GM13977 (cell line): Measurements from ENCODE around the gene UCKL1.
"Not testable (repeated sequence)": the region's sequence is repeated elsewhere in the genome, so short reads cannot be mapped to it uniquely, and the experiment has no call there.

Source experiments
- DNase-seq: peaks from one replicate; pipeline ENCODE4 v3.0.0; 2012; ENCODE audit warnings: low spot score
- CTCF ChIP-seq: IDR thresholded peaks from 2 replicates; pipeline ENCODE4 v1.5.1; 2012; ENCODE audit warnings: mild to moderate bottlenecking, control low read depth; ENCODE audit not compliant: insufficient read depth; ENCODE audit errors: extremely low read depth, missing control alignments
- in situ Hi-C: fragments of 300-500 bp; cut with MboI; formaldehyde crosslinking; loops from one replicate; pipeline ENCODE4 v1.12.0; 2022; ENCODE audit warnings: low sequenced_read_pairs, low pct_unique_long_range_greater_than_20kb, mixed read lengths, inconsistent platforms; ENCODE audit not compliant: unreplicated experiment

The UCKL1 gene

GRCh38 chr20:63977739-63978276 lies 21.6 kb upstream of the UCKL1 start:
- no peak for TF ChIP-seq CTCF
- in situ Hi-C loops: no loop called here
- DNase-seq: no peak

GRCh38 chr20:63976980-63977738 lies 20.9 kb upstream of the UCKL1 start:
- no peak for DNase-seq
- in situ Hi-C loops: no loop called here
- no peak for TF ChIP-seq CTCF

- DNase-seq, in situ Hi-C loops: not testable (repeated sequence)
These were observed 20.3 kb upstream of the UCKL1 start for GRCh38 chr20:63976511-63976910.

- in situ Hi-C loops: no loop called here
- no peak for TF ChIP-seq CTCF
- DNase-seq: no peak
These were observed 18.4 kb upstream of the UCKL1 start for GRCh38 chr20:63974402-63975200.

- in situ Hi-C loops: no loop called here
- DNase-seq: peak; percentile 88
- TF ChIP-seq CTCF: peak; percentile 98
These were observed 17.6 kb upstream of the UCKL1 start for GRCh38 chr20:63973636-63974401.

- in situ Hi-C loops: no loop called here
- no peak for TF ChIP-seq CTCF
- no peak for DNase-seq
These were observed 16.9 kb upstream of the UCKL1 start for GRCh38 chr20:63973160-63973479.
